ENCODE results near the gene SPTBN1. TPM values are rescaled to one million over a fixed set of nuclear protein-coding genes. Genes with fewer than 3 reads are reported as not detected.

SPTBN1 gene
- total and polyA plus RNA-seq, 9 of the 15 experiments (the other 6 are each of a cell fraction or from before 2014, with no cell fraction given), result 8.9 to 66.8 (median 31.4) TPM

DNA sequence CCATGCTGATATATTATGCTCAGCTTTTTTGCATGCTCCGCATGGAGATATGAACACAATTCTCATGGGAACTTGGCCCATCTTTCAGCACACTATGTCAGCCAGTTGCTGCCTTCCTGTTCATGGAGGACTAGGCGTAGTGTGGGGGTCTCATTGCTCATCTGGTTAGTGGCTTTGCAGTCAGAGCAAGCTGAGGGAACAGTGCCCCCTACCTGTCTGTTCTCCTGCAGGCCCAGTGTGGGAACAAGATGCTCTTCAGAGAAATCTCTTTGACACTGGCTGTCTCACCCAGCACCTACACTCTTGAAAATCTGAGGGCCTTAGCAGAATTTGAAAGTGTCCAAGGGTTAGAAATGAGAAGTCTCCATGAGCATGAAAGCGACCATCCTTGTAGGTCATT, 47.1 kb downstream of the SPTBN1 start (continued):
- TF ChIP-seq FOXK1 (CRISPR knock-in tag; IDR thresholded peaks at IDR 0.05; ENCODE audit: borderline replicate concordance), result no peak
- no peak for TF ChIP-seq GABPB2 (CRISPR knock-in tag; conservative IDR thresholded peaks at IDR 0.05)
- peak; percentile 46 for TF ChIP-seq SMC3 (conservative IDR thresholded peaks at IDR 0.05; ENCODE audit: insufficient read depth, low read depth, low read length)
- no peak for TF ChIP-seq SUPT5H (IDR thresholded peaks at IDR 0.05)

DNA sequence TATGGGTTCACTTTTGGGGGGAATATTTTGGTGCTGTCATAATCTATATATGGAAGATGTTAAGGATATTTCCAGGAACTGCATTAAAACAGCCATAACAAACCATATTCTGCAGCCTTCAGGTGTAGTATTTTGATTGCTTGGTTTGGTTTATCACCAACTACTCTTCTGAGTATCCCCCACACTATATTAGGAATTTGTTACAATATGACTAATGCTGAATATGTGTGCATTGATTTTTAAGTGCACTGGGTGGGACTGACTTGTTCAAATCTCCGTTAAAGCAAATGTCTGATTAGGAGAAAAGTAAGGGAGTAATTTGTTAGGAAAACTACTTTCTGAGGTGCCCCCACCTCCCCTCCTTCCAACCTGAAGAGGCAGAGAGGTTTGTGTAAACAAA, 47.7 kb downstream of the SPTBN1 start:
- intact Hi-C loops (cut with micrococcal nuclease) (loop anchor here (2.0 to 10.0 kb wide), 4 partner anchors 139 to 397 kb away; no protein-coding TSS in a partner anchor), in situ Hi-C loops (cut with MboI) (no loop called here)
- Histone ChIP-seq H4K20me1 (replicated peaks; ENCODE audit: control insufficient read depth, insufficient read depth, low read length) (no peaks in the 10 kb centered on the region), H3K4me3 (no peak overlapping the region), H3K36me3 (ENCODE audit: control insufficient read depth, insufficient read depth, low read length) (no peaks in the 10 kb centered on the region), H3K79me2 (ENCODE audit: control insufficient read depth, insufficient read depth, low read length) (no peaks in the 10 kb centered on the region), H3K27ac (ENCODE audit: extremely low read depth, low read depth, low read length) (no peak overlapping the region), H3K9ac (ENCODE audit: insufficient read depth in 1 of 2, low read depth in 2 of 2, low read length in 2 of 2) (no peak overlapping the region), H2AFZ (ENCODE audit: low read depth, low read length) (no peak overlapping the region), H3K4me1 (replicated peaks in 1 of 2; ENCODE audit: control insufficient read depth in 2 of 2, insufficient read depth in 2 of 2, low read length in 2 of 2) (no peaks in the 10 kb centered on the region), H3K4me2 (ENCODE audit: insufficient read depth, low read length) (no peak overlapping the region), H3K9me3 (replicated peaks; ENCODE audit: control insufficient read depth, insufficient read depth, low read depth, low read length) (no peaks in the 10 kb centered on the region), H3K27me3 (ENCODE audit: control insufficient read depth in 2 of 2, insufficient read depth in 2 of 2, low read length in 2 of 2) (peaks cover 2 to 10% of the 10 kb centered on the region in 2 experiments; a peak in 2 of 5 replicates), H3K9me1 (ENCODE audit: control insufficient read depth, insufficient read depth, low read length) (no peaks in the 10 kb centered on the region)
- ChIA-PET POLR2A (interaction anchor here (1.6 kb wide), 1 partner anchor 16 kb away, joined by 5 read pairs; no protein-coding TSS in a partner anchor), CTCF (ENCODE audit: low intra/inter-chr PET ratio) (interaction anchor here (0.6 kb wide), 1 partner anchor 451 kb away, joined by 4 read pairs; no protein-coding TSS in a partner anchor)
- ATAC-seq (no peak), DNase-seq (ENCODE audit: extremely low read depth in 1 of 4, low spot score in 3 of 4) (no peak), FAIRE-seq (no peak)
- TF ChIP-seq TAF1 (IDR thresholded peaks at IDR 0.05; ENCODE audit: control insufficient read depth, extremely low read depth, insufficient read depth, low read length, severe bottlenecking) (no peak), KHSRP (IDR thresholded peaks at IDR 0.05) (no peak), BACH1 (tag; IDR thresholded peaks at IDR 0.05) (no peak), ZNF609 (CRISPR knock-in tag; IDR thresholded peaks at IDR 0.05; ENCODE audit: borderline replicate concordance) (no peak), ZNF124 (CRISPR knock-in tag; IDR thresholded peaks at IDR 0.05) (no peak), MCM7 (IDR thresholded peaks at IDR 0.05) (no peak), TGIF2 (CRISPR knock-in tag; IDR thresholded peaks at IDR 0.05) (no peak), PCBP1 (IDR thresholded peaks at IDR 0.05; ENCODE audit: low read depth, low read length, poor library complexity, severe bottlenecking) (no peak)
- BruUV-seq (replicated peaks), result no TSS peak
- WGBS (ENCODE audit: insufficient coverage, low coverage, missing lambda C conversion rate), result 0% methylated on average over 1 of the region's 1 CpG

Measured in K562 (cell line).